A673 (cell line): ENCODE data around the gene PDE6A.

Source experiments
- EZH2 ChIP-seq: fragments of 200-600 bp; sonication (generic); IDR thresholded peaks from 2 replicates; pipeline ENCODE4 v1.6.1; 2017; ENCODE audit warnings: borderline replicate concordance, low read depth, mild to moderate bottlenecking, mixed read lengths, antibody characterized with exemption, low read length; ENCODE audit not compliant: poor library complexity, severe bottlenecking
- TF ChIP-seq, protein P1 (sequence below): fragments of 300-800, 200-600 bp; sonication (generic); conservative IDR thresholded peaks from 2 replicates; pipeline ENCODE4 v1.5.1; 2017; ENCODE audit warnings: low read depth, mild to moderate bottlenecking, antibody characterized with exemption, low read length, moderate library complexity, mixed read lengths

DNA sequence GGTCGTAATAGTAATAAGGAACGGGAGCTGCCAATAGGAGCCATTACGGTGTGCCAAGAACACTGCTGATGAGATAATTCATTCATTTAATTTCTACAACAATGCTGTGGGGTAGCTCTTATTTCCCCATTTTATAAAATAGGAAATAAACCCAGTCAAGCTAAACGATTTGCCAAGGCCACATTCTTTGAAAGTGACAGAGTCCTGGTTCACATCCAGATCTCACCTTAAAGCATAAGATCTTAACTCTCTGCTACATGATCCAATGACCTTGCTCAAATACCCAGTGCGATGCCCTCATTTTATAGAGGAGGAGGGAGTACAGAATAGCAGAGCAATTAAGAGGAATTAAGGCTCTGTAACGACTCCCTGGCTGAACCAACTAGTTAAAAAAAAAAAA is 5.0 kb downstream of the PDE6A start:
- TF ChIP-seq, protein P1, sequence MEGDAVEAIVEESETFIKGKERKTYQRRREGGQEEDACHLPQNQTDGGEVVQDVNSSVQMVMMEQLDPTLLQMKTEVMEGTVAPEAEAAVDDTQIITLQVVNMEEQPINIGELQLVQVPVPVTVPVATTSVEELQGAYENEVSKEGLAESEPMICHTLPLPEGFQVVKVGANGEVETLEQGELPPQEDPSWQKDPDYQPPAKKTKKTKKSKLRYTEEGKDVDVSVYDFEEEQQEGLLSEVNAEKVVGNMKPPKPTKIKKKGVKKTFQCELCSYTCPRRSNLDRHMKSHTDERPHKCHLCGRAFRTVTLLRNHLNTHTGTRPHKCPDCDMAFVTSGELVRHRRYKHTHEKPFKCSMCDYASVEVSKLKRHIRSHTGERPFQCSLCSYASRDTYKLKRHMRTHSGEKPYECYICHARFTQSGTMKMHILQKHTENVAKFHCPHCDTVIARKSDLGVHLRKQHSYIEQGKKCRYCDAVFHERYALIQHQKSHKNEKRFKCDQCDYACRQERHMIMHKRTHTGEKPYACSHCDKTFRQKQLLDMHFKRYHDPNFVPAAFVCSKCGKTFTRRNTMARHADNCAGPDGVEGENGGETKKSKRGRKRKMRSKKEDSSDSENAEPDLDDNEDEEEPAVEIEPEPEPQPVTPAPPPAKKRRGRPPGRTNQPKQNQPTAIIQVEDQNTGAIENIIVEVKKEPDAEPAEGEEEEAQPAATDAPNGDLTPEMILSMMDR = no peak
- TF ChIP-seq EZH2 = no peak
